Pancreas (tissue), 10 donors: ENCODE measurements around the gene IQCE. TPM values are rescaled to one million over a fixed set of nuclear protein-coding genes. Genes with fewer than 3 reads are reported as not detected.

Source experiments
- ATAC-seq, 4 donors: fragments of 200-7000 bp; cut with Tn5 transposase; one replicate each; pipeline versions ENCODE4 v1.8.0 to v1.9.1; 2020; ENCODE audit warnings: mild to moderate bottlenecking in 4 of 4, moderate library complexity in 4 of 4
- DNase-seq, 6 donors: peaks; one replicate each; pipeline ENCODE4 v3.0.0-alpha.2; 2020
- FAIRE-seq: peaks from 2 replicates; lab custom pipeline; 2012; peaks lifted over from hg19 to GRCh38; lab: Jason Lieb, UNC
- H3K27ac ChIP-seq, 4 donors: fragments of 200-600 bp; sonication (generic); 1 replicate in 3 of 4; 2 replicates in 1 of 4; pipeline versions ENCODE4 v1.5.0 to v1.8.0; 2020
- H3K27me3 ChIP-seq, 4 donors: fragments of 200-600 bp; one replicate each; pipeline ENCODE4 v1.8.0; 2021
- H3K36me3 ChIP-seq, 3 donors: fragments of 200-600 bp; sonication (generic) in 1 of 3; one replicate each; pipeline versions ENCODE4 v1.5.0 to v1.8.0; 2020 to 2021
- H3K4me1 ChIP-seq, 3 donors: fragments of 200-600 bp; one replicate each; pipeline ENCODE4 v1.8.0; 2021
- H3K4me3 ChIP-seq, 4 donors: fragments of 200-600 bp; sonication (generic) in 2 of 4; one replicate each; pipeline versions ENCODE4 v1.5.0 to v1.8.0; 2020 to 2021
- H3K9me3 ChIP-seq, 4 donors: fragments of 200-600 bp; one replicate each; pipeline ENCODE4 v1.8.0; 2021
- CTCF ChIP-seq, 4 donors: fragments of 200-600 bp; sonication (generic) in 3 of 4; IDR thresholded peaks; one replicate each; pipeline versions ENCODE4 v1.5.0 to v1.8.0; 2021; ENCODE audit warnings: antibody characterized with exemption in 4 of 4
- WGBS, 2 donors: extraction: QIAGEN DNeasy Blood & Tissue Kit; methylation state at CpG; one replicate each; pipeline ENCODE4 v1.1.7; 2013; 5-methylcytosine and 5-hydroxymethylcytosine counted together
- intact Hi-C, 3 donors: fragments of 100-400 bp; cut with DNase I; formaldehyde crosslinking; loops; one replicate each; pipeline versions ENCODE4 v1.11.1 to v1.14.2; 2022
- polyA plus RNA-seq, 2 donors: library from polyadenylated mRNA; stranded (reverse); fragments of 200-250 nt; gene quantifications; one replicate each; pipeline ENCODE4 v1.2.3, GENCODE V29; 2013
- total RNA-seq, 6 donors: library from RNA; stranded (reverse); fragmentation: NEBNext Ultra II Directional in 4 of 6; extraction: Animal tissue kit (Norgen Biotek cat#: 25700) in 4 of 6; gene quantifications; one replicate each; pipeline versions ENCODE4 v1.2.1 to v1.2.4, GENCODE V29; 2021 to 2023
- donor health status: healthy with polysubstance abuse.
- donor health status: DM: no; HTN: no; CAD: no; lungs with moderate emphysema.
- donor health status: DM: no; HTN: no; CAD: no.
- donor health status: control.
- donor health status: control.
- donor health status: Bipolar disorder and iron deficiency.
- donor health status: DM: yes; HTN: yes; CAD: no.
- donor health status: DM: no; HTN: no; CAD: no.
- donor health status: DM: no; HTN: no; CAD: no.
- donor health status: DM: yes; HTN: yes; CAD: no.

Gene IQCE
- total and polyA plus RNA-seq, 8 donors = 8.8 to 14.1 (median 10.9) TPM

- Histone ChIP-seq H3K4me1 (no peaks in the 10 kb centered on the region), H3K27me3 (no peaks in the 10 kb centered on the region), H3K9me3 (no peaks in the 10 kb centered on the region), H3K27ac (no peak overlapping the region), H3K36me3 (no peaks in the 10 kb centered on the region), H3K4me3 (no peak overlapping the region)
- no peak for ATAC-seq
- no peak for DNase-seq
- intact Hi-C loops = no loop called here
- WGBS, 2 donors = 83 to 93% methylated on average over 2 of the region's 2 CpGs
- TF ChIP-seq CTCF (IDR thresholded peaks at IDR 0.05) = no peak
- no peak for FAIRE-seq
Measured at GRCh38 chr7:2657208-2657607, 98.4 kb downstream of the IQCE start.

- DNase-seq (peak in 1 of 6 donors; percentile 71), ATAC-seq (no peak), FAIRE-seq (no peak)
- Histone ChIP-seq H3K9me3 (no peaks in the 10 kb centered on the region), H3K36me3 (no peaks in the 10 kb centered on the region), H3K27me3 (no peaks in the 10 kb centered on the region), H3K4me1 (no peaks in the 10 kb centered on the region), H3K4me3 (no peak overlapping the region), H3K27ac (no peak overlapping the region)
- no peak for TF ChIP-seq CTCF (IDR thresholded peaks at IDR 0.05)
- WGBS, 2 donors = 93 to 95% methylated on average over 33 of the region's 33 CpGs
- intact Hi-C loops = no loop called here
Measured at GRCh38 chr7:2657920-2658671, 99.3 kb downstream of the IQCE start.

DNA sequence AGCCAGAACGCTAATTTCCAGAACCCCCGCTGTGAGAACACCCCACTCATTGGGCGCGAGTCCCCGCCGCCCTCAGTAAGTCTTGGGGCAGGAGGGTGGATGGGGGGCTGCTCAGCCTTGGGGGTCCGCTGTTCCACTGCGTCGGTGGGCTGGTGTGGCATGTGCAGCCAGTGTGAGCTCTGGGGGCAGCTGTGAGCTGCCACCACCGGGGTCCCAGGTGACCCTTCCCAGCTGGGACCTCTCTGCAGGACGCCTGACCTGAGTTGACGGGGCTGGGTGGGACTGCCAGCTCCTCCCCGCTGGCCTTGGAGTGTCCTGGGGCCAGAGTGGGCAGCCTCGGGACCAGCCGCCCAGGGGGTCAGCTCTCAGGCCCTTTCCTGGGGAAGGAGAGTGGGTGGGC is 100.2 kb downstream of the IQCE start:
- Histone ChIP-seq H3K4me1 (no peaks in the 10 kb centered on the region), H3K4me3 (no peak overlapping the region), H3K27ac (no peak overlapping the region), H3K27me3 (no peaks in the 10 kb centered on the region), H3K36me3 (no peaks in the 10 kb centered on the region), H3K9me3 (no peaks in the 10 kb centered on the region)
- intact Hi-C loops = no loop called here
- no peak for TF ChIP-seq CTCF (IDR thresholded peaks at IDR 0.05)
- 91 to 96% methylated on average over 12 to 15 of the region's 15 CpGs for WGBS, 2 donors
- ATAC-seq (no peak), DNase-seq (peak in 1 of 6 donors; percentile 58), FAIRE-seq (no peak)

- ATAC-seq = no peak
- H3K36me3 ChIP-seq = no peaks in the 10 kb centered on the region
- intact Hi-C loops = loop anchor here in 1 of 3 donors (10.0 kb wide), 1 partner anchor 175 kb away; no protein-coding TSS in a partner anchor
Measured at GRCh38 chr7:2659556-2660358, 101.0 kb downstream of the IQCE start.

More at GRCh38 chr7:2659556-2660358, 101.0 kb downstream of the IQCE start:
- H3K4me1 ChIP-seq = no peaks in the 10 kb centered on the region
- H3K4me3 ChIP-seq = no peak overlapping the region
- H3K27ac ChIP-seq = no peak overlapping the region
- no peaks in the 10 kb centered on the region for H3K27me3 ChIP-seq
- FAIRE-seq = no peak
- 92 to 93% methylated on average over 35 to 36 of the region's 36 CpGs for WGBS, 2 donors
- TF ChIP-seq CTCF (IDR thresholded peaks at IDR 0.05) = no peak
- no peaks in the 10 kb centered on the region for H3K9me3 ChIP-seq
- peak in 1 of 6 donors; percentile 68 for DNase-seq
